MM.1S (cell line): ENCODE data around the gene EMILIN2.

Experiments used
- CTCF ChIP-seq: fragments of 300-600 bp; sonication (generic); IDR thresholded peaks from 2 replicates; pipeline ENCODE4 v1.5.1; 2016; ENCODE audit warnings: antibody characterized with exemption, low read length, mixed read lengths
- EZH2 ChIP-seq: fragments of 300-600 bp; sonication (generic); optimal IDR thresholded peaks from 2 replicates; pipeline ENCODE3; 2017; ENCODE audit warnings: low read depth, mild to moderate bottlenecking, antibody characterized with exemption, low read length, mixed read lengths
- EZH2phosphoT487 ChIP-seq: fragments of 300-600 bp; sonication (generic); IDR thresholded peaks from 2 replicates; pipeline ENCODE4 v1.6.1; 2018; ENCODE audit warnings: antibody characterized with exemption, low read length

GRCh38 chr18:2919600-2919999 is 72.8 kb downstream of the EMILIN2 start:
- TF ChIP-seq CTCF (no peak), EZH2phosphoT487 (no peak), EZH2 (no peak)
